ENCODE data around the gene IFRD2.

IFRD2 gene

DNA sequence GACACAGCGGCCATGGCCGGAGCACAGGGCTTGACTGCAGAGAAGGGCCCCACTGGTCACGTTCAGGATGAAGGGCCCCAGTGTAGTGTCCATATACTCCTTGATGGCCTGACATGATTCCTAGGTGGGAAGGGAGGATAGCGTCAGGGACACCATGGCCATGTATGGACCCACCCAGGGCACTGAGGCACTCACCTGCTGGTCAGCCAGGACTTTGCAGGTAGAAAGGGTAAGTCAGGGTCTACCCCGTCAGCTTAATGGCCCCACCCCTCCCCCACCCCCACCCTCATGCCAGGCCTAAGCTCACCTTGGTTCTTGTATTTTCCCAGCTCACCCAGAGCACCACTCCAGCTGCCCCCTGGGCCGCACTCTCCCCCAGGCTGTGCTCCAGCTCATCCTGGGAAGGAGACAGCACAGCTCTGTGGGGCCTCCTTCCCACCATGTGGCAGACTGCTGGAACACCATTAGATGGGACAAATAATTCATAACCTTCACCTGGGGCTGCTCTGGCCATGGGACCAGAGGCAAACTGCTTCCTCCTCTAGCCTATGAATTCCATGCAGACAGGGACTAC lies 8.5 kb upstream of the IFRD2 start:
- no peak overlapping the region for H3K4me3 ChIP-seq (ENCODE audit: low read length)
- H3K4me1 ChIP-seq (ENCODE audit: control insufficient read depth, insufficient read depth, low read length) = no peaks in the 10 kb centered on the region
- DNase-seq (ENCODE audit: low read depth, low spot score) = no peak
- no peaks in the 10 kb centered on the region for H3K9me3 ChIP-seq (ENCODE audit: control insufficient read depth, insufficient read depth, low read length)
- WGBS (ENCODE audit: insufficient coverage, insufficient read length) = no CpG with 5 or more reads among the region's 6 CpGs
- no peak overlapping the region for H3K27ac ChIP-seq (ENCODE audit: low read length)
- H3K36me3 ChIP-seq (ENCODE audit: control insufficient read depth, insufficient read depth, low read length) = no peaks in the 10 kb centered on the region
- no peaks in the 10 kb centered on the region for H3K27me3 ChIP-seq (ENCODE audit: control insufficient read depth, insufficient read depth, low read length)

DNA sequence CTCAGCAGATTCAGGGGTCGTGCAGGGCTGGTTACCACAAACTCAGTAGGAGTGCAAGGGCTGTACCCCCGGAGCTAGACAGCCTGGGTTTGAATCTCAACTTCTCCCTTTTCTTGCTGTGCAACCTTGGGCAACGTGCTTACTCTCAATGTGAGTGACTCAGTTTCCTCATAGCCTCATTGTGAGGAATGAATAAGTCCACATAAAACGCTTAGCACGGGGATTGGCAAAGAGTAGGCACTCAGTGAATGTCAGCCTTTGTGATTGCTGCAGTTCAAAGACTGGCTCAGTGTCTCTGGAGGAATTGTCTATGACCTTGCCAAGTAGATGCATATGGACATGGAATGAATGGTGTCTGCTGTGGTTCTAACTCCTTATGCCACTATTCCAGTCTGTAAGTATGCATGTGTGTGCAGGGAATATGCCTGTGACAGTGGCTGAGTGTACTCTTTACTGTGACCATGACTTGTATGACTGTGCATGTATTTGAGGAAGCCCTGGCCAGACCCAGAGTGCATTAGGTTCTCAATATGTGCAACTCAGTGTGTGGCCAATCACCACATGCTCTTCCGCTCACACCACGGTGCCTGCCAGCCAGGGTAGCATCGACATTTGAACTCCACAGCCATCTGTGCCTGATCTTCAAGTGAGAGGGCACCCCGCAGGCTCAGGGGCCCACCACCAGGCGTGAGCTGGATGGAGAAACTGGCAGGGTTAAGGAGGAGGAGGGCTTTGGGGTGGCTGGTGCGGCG lies 7.9 kb upstream of the IFRD2 start:
- Histone ChIP-seq H3K27ac (ENCODE audit: low read length) (no peak overlapping the region), H3K4me3 (ENCODE audit: low read length) (no peak overlapping the region; the same call in 1 of the 2 replicates), H3K27me3 (ENCODE audit: control insufficient read depth, insufficient read depth, low read length) (no peaks in the 10 kb centered on the region), H3K9me3 (ENCODE audit: control insufficient read depth, insufficient read depth, low read length) (no peaks in the 10 kb centered on the region), H3K36me3 (ENCODE audit: control insufficient read depth, insufficient read depth, low read length) (no peaks in the 10 kb centered on the region), H3K4me1 (ENCODE audit: control insufficient read depth, insufficient read depth, low read length) (no peaks in the 10 kb centered on the region)
- no peak for DNase-seq (ENCODE audit: low read depth, low spot score)
- WGBS (ENCODE audit: insufficient coverage, insufficient read length) = no CpG with 5 or more reads among the region's 12 CpGs

DNA sequence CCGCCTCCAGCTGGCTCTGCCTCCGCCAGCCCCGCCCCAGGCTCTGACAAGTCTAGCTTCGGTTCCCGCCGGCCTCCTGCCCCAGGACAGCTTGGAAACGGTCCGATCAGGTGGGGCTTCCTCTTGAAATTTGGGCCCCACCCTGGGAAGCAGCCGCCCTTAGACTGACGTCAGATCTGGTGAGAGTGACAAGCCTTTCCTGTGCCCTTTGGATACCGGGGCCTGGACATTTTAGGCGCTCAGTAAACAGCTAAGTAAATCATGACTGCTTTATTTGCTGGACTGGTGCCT lies 7.4 kb upstream of the IFRD2 start:
- no peak for DNase-seq (ENCODE audit: low read depth, low spot score)
- Histone ChIP-seq H3K9me3 (ENCODE audit: control insufficient read depth, insufficient read depth, low read length) (no peaks in the 10 kb centered on the region), H3K36me3 (ENCODE audit: control insufficient read depth, insufficient read depth, low read length) (no peaks in the 10 kb centered on the region), H3K27ac (ENCODE audit: low read length) (no peak overlapping the region), H3K4me1 (ENCODE audit: control insufficient read depth, insufficient read depth, low read length) (no peaks in the 10 kb centered on the region), H3K27me3 (ENCODE audit: control insufficient read depth, insufficient read depth, low read length) (no peaks in the 10 kb centered on the region), H3K4me3 (ENCODE audit: low read length) (no peak overlapping the region; the same call in 1 of the 2 replicates)
- WGBS (ENCODE audit: insufficient coverage, insufficient read length) = no CpG with 5 or more reads among the region's 12 CpGs

DNA sequence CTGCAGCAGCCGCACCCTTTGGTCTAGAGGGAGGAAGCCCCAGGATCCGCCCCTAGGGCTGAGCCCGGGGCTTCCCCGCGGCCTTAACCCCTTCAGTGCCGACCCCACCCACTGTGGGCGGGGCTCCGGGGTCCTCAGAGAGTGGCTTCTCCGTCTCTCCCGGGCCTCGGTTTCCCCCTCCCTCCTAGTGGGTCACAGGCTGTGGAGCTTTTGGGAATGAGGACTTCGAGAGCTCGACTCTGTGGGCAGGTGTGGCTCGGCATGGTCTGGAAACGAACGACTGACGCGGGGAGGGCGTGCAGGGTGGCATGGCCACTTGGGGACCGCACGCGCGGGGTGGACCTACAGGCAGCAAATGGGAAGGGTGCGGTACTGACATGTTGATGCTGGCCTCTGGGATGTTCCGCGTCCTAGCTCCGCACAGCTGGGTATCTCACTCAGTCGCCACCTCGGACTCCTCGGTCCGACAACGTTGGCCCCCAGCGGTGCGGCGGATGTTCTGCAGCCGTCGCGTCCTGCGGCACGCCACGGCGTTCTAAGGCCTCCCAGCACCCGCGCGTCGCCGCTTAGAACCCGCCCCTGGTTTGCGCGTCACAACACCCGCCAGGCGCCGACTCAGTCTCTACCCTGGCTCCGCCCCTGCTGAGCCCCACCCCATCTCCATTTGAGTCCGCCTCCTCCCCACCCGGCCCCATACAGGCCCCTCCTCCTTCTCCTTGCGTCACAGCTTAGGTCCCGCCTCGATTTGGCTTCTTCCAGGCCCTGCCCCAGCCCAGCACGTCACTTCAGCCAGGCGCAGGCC lies 6.8 kb upstream of the IFRD2 start, which contains the start of the genes HYAL3 and NAA80:
Gene HYAL3 (minus strand): TSS at position 570 of the 802 bp plus-strand sequence. CDS start 3,803 bp downstream, outside the sequence.
Gene NAA80 (minus strand): TSS at position 570 of the 802 bp plus-strand sequence. CDS start 1,942 bp downstream, outside the sequence.
- Histone ChIP-seq H3K9me3 (ENCODE audit: control insufficient read depth, insufficient read depth, low read length) (no peaks in the 10 kb centered on the region), H3K4me1 (ENCODE audit: control insufficient read depth, insufficient read depth, low read length) (no peaks in the 10 kb centered on the region), H3K27me3 (ENCODE audit: control insufficient read depth, insufficient read depth, low read length) (no peaks in the 10 kb centered on the region), H3K27ac (ENCODE audit: low read length) (no peak within 1 kb of the TSS), H3K36me3 (ENCODE audit: control insufficient read depth, insufficient read depth, low read length) (no peaks in the 10 kb centered on the region), H3K4me3 (ENCODE audit: low read length) (peak within 1 kb of the TSS; percentile 78)
- no peak for DNase-seq (ENCODE audit: low read depth, low spot score)
- no CpG with 5 or more reads among the region's 61 CpGs for WGBS (ENCODE audit: insufficient coverage, insufficient read length)

DNA sequence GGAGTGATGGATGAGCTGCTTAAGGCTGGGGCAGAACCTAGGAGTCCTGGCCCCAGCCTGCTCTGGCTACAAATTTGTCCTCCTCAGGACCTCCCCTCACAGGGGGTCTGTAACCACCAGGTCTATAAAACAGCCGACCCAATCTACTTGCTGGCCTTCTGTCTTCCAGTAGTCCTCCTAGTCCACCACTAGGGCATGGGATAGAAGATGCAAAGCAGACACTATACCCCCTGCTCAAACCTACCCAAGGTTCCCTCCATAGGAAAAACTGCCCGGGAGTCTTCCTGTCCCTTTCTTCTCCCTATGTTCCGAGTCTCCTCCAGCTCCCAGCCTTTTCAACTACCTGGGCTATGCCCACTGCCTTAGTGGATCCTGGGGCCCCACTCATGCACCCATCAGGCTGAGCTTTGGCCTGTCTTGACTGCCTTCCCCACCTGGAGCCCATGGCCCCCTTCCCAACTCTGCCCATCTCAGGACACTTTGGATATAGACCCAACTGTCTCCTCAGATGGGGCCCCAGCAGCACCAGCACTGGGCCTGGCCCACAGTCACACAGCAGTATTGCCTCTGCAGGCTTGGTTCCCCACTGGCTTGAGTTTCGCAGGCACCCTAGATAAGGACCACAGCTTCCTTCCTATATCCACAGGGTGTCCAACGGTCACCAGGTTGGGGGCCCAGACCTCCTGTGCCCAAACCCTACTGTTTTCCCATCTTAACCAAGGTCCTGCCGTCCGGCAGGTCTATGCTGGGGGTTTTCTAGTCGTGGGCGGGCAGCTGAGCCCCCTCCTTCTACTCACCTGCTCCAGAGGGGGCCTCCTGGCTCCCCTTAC lies 5.9 kb upstream of the IFRD2 start:
- H3K9me3 ChIP-seq (ENCODE audit: control insufficient read depth, insufficient read depth, low read length) = no peaks in the 10 kb centered on the region
- no peak overlapping the region for H3K27ac ChIP-seq (ENCODE audit: low read length)
- no CpG with 5 or more reads among the region's 9 CpGs for WGBS (ENCODE audit: insufficient coverage, insufficient read length)
- no peak for DNase-seq (ENCODE audit: low read depth, low spot score)
- no peaks in the 10 kb centered on the region for H3K36me3 ChIP-seq (ENCODE audit: control insufficient read depth, insufficient read depth, low read length)
- no peaks in the 10 kb centered on the region for H3K4me1 ChIP-seq (ENCODE audit: control insufficient read depth, insufficient read depth, low read length)
- peak overlapping the region; percentile 78; the same call in 1 of the 2 replicates for H3K4me3 ChIP-seq (ENCODE audit: low read length)
- no peaks in the 10 kb centered on the region for H3K27me3 ChIP-seq (ENCODE audit: control insufficient read depth, insufficient read depth, low read length)

DNA sequence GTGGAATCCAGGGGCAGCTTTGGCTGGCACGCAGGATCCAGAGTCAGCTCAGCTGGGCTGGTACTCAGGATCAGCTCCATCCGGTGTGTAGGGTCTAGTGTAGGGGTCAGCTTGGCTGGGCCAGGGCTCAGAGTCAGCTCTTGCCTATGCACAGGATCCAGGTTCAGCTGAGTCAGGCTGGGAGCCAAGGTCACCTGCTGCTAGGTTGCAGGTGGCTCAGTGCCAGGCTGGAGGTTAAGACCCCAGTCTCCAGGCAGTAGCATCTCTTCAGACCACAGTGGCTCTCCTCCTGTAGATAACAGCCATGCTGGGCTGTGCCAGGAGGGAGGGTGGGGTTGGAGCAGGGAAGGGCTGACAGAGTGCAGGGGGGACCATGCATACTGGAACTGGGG lies 5.2 kb upstream of the IFRD2 start:
- H3K4me1 ChIP-seq (ENCODE audit: control insufficient read depth, insufficient read depth, low read length) = peaks cover 1% of the 10 kb centered on the region; the same call in 1 of the 2 replicates
- DNase-seq (ENCODE audit: low read depth, low spot score) = no peak
- H3K27me3 ChIP-seq (ENCODE audit: control insufficient read depth, insufficient read depth, low read length) = no peaks in the 10 kb centered on the region
- H3K27ac ChIP-seq (ENCODE audit: low read length) = no peak overlapping the region
- no peaks in the 10 kb centered on the region for H3K36me3 ChIP-seq (ENCODE audit: control insufficient read depth, insufficient read depth, low read length)
- WGBS (ENCODE audit: insufficient coverage, insufficient read length) = no CpG with 5 or more reads among the region's 2 CpGs
- H3K4me3 ChIP-seq (ENCODE audit: low read length) = no peak overlapping the region
- no peaks in the 10 kb centered on the region for H3K9me3 ChIP-seq (ENCODE audit: control insufficient read depth, insufficient read depth, low read length)

DNA sequence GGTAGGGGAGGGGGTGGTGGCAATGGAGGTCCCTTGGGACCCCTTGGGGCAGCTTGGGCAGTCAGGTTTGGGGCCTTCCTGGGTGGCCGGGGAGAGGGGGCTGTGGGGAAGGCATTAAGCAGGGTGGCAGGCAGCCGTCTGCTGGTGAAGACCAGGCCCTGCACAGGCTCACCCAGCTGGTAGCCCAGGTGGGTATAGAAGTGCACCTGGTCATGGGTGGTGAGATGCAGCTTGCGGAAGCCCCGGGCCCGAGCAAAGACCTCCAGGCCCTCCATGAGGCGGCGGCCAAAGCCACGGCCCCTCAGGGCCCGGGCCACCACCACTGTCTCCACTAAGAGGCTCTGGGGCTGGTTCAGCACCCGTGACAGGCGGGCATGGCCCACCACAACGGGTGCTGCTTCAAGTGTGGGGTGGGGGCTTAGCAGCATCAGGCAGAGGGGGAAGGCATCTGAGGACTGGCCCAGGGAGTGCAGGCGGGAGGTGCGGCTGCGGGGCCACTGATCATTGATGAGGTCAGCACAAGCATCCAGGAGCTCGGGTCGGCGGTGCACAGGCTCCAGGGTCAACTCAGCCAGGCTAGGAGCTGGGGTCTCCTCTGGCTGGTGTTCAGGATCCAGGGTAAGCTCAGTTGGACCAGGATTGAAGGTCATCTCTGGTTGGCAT lies 4.6 kb upstream of the IFRD2 start:
- Histone ChIP-seq H3K27ac (ENCODE audit: low read length) (no peak overlapping the region), H3K4me3 (ENCODE audit: low read length) (no peak overlapping the region), H3K36me3 (ENCODE audit: control insufficient read depth, insufficient read depth, low read length) (no peaks in the 10 kb centered on the region), H3K4me1 (ENCODE audit: control insufficient read depth, insufficient read depth, low read length) (peaks cover 1% of the 10 kb centered on the region; the same call in 1 of the 2 replicates), H3K27me3 (ENCODE audit: control insufficient read depth, insufficient read depth, low read length) (no peaks in the 10 kb centered on the region), H3K9me3 (ENCODE audit: control insufficient read depth, insufficient read depth, low read length) (no peaks in the 10 kb centered on the region)
- no CpG with 5 or more reads among the region's 18 CpGs for WGBS (ENCODE audit: insufficient coverage, insufficient read length)
- no peak for DNase-seq (ENCODE audit: low read depth, low spot score)

DNA sequence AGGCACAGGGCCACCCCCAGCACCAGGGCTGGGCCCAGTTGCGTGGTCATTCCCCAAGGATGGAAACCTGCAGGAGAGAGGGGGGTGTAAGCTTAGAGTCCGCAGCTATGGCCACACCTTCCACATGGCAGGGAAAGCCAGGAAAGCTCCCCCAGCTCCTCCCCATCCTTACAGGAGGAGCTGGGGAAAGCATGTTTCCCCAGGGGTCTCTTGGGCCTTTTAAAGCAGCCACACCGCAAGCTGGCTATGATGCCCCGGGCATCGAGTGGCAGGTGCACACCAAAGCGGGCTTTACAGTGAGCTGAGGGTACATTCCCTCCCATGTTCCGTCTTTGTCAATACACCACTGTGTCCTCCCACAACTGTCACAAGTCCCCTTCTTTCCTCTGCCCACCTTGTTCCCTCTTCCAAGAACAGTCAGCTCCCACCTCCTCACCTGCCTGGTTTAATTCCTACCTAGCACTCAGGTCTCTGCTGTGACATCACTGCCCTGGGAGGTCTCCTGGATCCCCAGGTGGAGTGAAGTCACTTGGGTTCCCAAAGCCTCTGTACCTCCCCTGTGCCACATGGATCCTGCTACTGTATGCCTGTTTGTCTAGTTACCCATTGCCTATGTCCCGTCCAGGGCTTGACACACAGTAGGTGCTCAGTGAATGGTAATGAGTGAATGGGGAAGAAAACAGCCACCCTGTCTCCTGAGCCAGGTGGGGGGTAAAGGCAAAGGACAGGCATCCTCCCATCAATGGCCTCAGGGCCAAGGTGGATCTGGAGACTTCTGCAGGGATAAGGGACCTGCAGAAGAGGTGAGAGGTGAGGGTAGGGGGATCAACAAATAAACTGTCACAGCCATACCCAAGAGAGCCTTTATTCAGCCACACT lies 3.6 kb upstream of the IFRD2 start:
- no peaks in the 10 kb centered on the region; the same call in 1 of the 2 replicates for H3K36me3 ChIP-seq (ENCODE audit: control insufficient read depth, insufficient read depth, low read length)
- peaks cover 1% of the 10 kb centered on the region; the same call in 1 of the 2 replicates for H3K4me1 ChIP-seq (ENCODE audit: control insufficient read depth, insufficient read depth, low read length)
- no peak for DNase-seq (ENCODE audit: low read depth, low spot score)
- no peak overlapping the region for H3K4me3 ChIP-seq (ENCODE audit: low read length)
- H3K27ac ChIP-seq (ENCODE audit: low read length) = no peak overlapping the region
- H3K27me3 ChIP-seq (ENCODE audit: control insufficient read depth, insufficient read depth, low read length) = no peaks in the 10 kb centered on the region
- H3K9me3 ChIP-seq (ENCODE audit: control insufficient read depth, insufficient read depth, low read length) = no peaks in the 10 kb centered on the region
- WGBS (ENCODE audit: insufficient coverage, insufficient read length) = no CpG with 5 or more reads among the region's 8 CpGs
